Measurements from ENCODE around the gene TPGS1.

DNA sequence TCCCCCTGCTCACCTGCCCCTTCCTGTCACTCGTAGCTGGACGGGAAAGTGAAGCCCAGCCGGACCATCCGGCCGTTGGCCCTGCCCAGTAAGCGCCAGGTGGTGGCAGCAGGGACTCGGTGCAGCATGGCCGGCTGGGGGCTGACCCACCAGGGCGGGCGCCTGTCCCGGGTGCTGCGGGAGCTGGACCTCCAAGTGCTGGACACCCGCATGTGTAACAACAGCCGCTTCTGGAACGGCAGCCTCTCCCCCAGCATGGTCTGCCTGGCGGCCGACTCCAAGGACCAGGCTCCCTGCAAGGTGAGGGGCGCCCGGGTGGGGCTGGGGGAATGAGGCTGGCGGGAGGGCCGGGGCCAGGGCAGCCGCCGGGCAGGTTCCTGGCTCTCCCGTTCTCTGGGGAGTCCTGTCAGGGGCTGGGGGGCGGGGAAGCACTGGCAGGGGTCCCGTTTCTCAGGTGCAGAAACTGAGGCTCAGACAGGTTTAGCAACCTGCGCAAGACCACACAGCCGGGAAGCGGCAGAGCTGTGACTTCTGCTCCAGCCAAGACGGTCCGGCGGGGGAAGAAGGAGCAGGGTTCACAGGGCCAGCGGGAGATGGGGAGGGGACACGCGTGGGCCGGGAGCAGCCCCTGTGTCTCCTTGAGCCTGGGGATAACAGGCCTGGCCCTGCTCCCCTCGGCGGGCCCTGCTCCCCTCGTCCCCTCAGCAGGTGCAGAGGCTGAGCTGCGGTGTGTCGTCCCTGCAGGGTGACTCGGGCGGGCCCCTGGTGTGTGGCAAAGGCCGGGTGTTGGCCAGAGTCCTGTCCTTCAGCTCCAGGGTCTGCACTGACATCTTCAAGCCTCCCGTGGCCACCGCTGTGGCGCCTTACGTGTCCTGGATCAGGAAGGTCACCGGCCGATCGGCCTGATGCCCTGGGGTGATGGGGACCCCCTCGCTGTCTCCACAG is 41.9 kb downstream of the TPGS1 start:
- no peak for TF ChIP-seq POLR2A (IDR thresholded peaks at IDR 0.05)
- TF ChIP-seq, protein P1, sequence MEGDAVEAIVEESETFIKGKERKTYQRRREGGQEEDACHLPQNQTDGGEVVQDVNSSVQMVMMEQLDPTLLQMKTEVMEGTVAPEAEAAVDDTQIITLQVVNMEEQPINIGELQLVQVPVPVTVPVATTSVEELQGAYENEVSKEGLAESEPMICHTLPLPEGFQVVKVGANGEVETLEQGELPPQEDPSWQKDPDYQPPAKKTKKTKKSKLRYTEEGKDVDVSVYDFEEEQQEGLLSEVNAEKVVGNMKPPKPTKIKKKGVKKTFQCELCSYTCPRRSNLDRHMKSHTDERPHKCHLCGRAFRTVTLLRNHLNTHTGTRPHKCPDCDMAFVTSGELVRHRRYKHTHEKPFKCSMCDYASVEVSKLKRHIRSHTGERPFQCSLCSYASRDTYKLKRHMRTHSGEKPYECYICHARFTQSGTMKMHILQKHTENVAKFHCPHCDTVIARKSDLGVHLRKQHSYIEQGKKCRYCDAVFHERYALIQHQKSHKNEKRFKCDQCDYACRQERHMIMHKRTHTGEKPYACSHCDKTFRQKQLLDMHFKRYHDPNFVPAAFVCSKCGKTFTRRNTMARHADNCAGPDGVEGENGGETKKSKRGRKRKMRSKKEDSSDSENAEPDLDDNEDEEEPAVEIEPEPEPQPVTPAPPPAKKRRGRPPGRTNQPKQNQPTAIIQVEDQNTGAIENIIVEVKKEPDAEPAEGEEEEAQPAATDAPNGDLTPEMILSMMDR (IDR thresholded peaks at IDR 0.05) = no peak
- no peak for TF ChIP-seq POLR2AphosphoS5 (IDR thresholded peaks at IDR 0.05)
